ENCODE measurements around the gene PCSK7.
"Not testable (repeated sequence)": the region's sequence is repeated elsewhere in the genome, so short reads cannot be mapped to it uniquely, and the experiment has no call there.

PCSK7 gene

GRCh38 chr11:117231842-117232091, at the start of gene PCSK7:
PCSK7 (minus strand) TSS chr11:117232073; CDS start chr11:117229844, 2,229 bp downstream.
- no peak for DNase-seq (ENCODE audit: low read depth)

- peak; percentile 98 for DNase-seq (ENCODE audit: low read depth)
These were observed 49.3 kb upstream of the PCSK7 start for GRCh38 chr11:117281159-117281558.

GRCh38 chr11:117279711-117280376, 48.0 kb upstream of the PCSK7 start:
- no peak for DNase-seq (ENCODE audit: low read depth)

GRCh38 chr11:117278347-117278746, 46.5 kb upstream of the PCSK7 start:
- no peak for DNase-seq (ENCODE audit: low read depth)

GRCh38 chr11:117273550-117274289, 41.8 kb upstream of the PCSK7 start:
- DNase-seq (ENCODE audit: low read depth) = peak; percentile 42

GRCh38 chr11:117272175-117272574, 40.3 kb upstream of the PCSK7 start:
- DNase-seq (ENCODE audit: low read depth) = not testable (repeated sequence)

- DNase-seq (ENCODE audit: low read depth) = no peak
These were observed 39.3 kb upstream of the PCSK7 start for GRCh38 chr11:117271208-117271607.

- no peak for DNase-seq (ENCODE audit: low read depth)
These were observed 38.0 kb upstream of the PCSK7 start for GRCh38 chr11:117269856-117270255.

GRCh38 chr11:117265745-117266144, 33.9 kb upstream of the PCSK7 start:
- no peak for DNase-seq (ENCODE audit: low read depth)

- DNase-seq (ENCODE audit: low read depth) = not testable (repeated sequence)
These were observed 32.9 kb upstream of the PCSK7 start for GRCh38 chr11:117264624-117265323.

GRCh38 chr11:117259417-117259816, 27.5 kb upstream of the PCSK7 start:
- DNase-seq (ENCODE audit: low read depth) = peak; percentile 56

- DNase-seq (ENCODE audit: low read depth) = no peak
These were observed 26.7 kb upstream of the PCSK7 start for GRCh38 chr11:117258576-117258975.

GRCh38 chr11:117256573-117256972, 24.7 kb upstream of the PCSK7 start:
- no peak for DNase-seq (ENCODE audit: low read depth)

- DNase-seq (ENCODE audit: low read depth) = no peak
These were observed 24.1 kb upstream of the PCSK7 start for GRCh38 chr11:117255966-117256365.

GRCh38 chr11:117251506-117251905, 19.6 kb upstream of the PCSK7 start:
- no peak for DNase-seq (ENCODE audit: low read depth)

- DNase-seq (ENCODE audit: low read depth) = no peak
These were observed 17.7 kb upstream of the PCSK7 start for GRCh38 chr11:117249571-117249970.

- DNase-seq (ENCODE audit: low read depth) = no peak
These were observed 16.5 kb upstream of the PCSK7 start for GRCh38 chr11:117248341-117248740.

GRCh38 chr11:117239295-117239694, 7.4 kb upstream of the PCSK7 start:
- DNase-seq (ENCODE audit: low read depth) = peak; percentile 97

GRCh38 chr11:117238221-117238620, 6.3 kb upstream of the PCSK7 start:
- no peak for DNase-seq (ENCODE audit: low read depth)

- no peak for DNase-seq (ENCODE audit: low read depth)
These were observed 1.1 kb upstream of the PCSK7 start for GRCh38 chr11:117232911-117233409.

- no peak for DNase-seq (ENCODE audit: low read depth)
These were observed 412 bp upstream of the PCSK7 start, which contains the start of gene RNF214 for GRCh38 chr11:117232092-117232878. RNF214 (plus strand) TSS chr11:117232671; CDS start chr11:117234273, 1,602 bp downstream.

All from GM04503 (cell line).